ENCODE measurements around the gene ZNF142.

The ZNF142 gene

DNA sequence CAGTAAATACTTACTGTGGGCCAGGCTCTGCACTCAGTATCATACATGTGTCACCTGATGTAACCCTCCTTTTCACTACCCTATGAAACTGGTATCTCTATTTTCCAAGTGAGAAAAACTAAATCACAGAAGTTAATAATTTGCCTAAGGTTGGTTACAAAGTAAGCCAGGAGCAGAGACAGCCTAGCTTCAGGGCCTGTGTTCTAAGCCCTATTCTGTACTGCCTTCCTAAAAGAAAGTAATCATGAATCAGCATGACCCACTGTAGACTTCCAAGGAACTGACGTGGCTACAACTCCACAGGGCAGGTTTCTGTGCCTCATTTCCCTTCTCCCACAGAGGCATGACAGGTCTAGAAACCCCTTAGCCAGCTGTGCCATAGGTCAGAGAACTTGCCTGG, 14.3 kb downstream of the ZNF142 start:
- no peak for DNase-seq

DNA sequence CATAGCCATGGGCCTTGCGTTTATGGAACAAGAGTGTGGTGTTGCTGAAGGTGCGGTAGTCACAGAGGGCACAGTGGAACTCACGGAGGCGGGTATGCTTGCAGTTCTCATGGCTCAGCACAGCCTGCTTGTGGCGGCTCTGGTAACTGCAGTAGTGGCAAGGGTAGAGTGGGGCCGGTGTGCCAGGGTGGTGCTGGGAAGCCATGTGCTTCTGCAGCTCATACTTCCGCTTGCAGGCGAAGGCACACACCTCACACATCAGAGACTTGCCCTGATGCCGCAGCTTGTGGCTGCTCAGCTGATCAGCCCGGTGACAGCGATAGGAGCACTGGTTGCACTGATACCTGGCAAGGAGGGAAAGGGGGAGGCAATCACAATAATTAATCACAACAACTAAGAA, 14.7 kb downstream of the ZNF142 start:
- DNase-seq = no peak

DNA sequence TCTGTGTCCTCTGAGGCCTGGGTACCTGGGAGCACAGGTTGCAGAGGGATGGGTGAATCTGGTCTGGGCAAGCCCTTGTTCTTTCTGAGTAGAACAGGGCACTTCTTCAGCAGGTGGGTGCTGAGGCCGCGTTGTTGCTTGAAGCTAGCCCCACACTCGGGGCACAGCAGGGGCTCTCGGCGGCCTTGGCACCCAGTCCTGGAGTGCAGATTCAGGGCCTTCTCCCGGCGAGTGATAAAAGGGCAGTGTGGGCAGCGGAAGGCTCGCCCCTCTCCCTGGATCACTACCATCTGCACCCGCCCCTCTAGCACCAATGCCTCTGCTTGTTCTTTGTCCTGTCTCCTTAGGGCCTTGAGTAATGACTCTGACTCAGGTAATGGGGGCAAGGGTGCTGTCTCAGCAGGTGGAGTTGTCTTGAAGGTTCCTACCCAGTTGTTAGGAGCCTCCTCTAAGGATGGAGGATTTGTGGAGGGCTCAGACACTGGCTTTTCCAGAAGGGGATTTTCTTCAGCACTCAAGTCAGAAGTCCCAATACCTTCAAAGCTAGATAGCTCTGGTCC, 15.6 kb downstream of the ZNF142 start:
- no peak for DNase-seq

DNA sequence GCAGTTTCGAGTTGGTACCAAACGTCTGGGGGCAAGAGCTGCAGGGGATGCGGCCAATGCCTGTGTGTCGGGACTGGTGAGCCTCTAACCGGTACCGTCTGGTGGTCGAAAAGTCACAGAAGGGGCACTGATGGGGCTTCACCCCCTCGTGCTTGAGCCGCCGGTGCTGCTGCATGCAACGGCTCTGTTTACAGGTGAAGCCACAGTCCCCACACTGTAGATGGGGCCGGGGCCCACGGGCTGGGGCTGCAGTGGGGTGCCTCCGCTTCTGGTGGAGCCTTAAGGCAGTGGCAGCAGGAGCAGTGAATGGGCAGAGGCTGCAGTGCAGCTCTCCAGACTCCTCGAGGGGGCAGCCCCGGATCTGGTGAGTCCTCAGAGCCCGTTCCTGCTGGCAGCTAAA, 16.6 kb downstream of the ZNF142 start:
- DNase-seq = no peak

DNA sequence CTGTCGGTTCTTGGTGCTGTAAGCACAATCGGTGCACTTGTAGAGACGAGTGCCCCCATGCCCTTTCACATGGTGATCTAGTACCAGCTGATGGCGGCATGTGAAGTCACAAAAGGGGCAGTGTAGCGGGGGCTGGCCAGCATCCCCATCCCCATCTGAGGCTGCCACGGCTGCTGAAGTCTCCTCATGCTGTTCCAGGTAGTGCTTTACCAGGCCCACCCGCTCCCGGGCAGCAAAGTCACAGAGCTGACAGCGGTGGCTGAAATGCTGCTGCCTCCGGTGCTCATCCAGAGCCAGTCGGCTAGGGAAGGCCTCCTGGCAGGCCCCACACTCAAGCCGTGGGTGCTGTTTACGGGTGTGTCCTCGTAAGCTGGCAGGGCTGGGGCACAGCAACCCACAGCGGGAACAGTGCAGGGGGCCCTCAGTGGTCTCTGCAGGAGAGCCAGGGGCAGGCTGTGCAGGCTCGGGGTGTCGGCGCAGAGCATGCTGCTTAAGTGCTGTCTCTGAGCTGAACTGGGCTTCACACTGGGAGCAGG, 17.2 kb downstream of the ZNF142 start:
- no peak for DNase-seq

DNA sequence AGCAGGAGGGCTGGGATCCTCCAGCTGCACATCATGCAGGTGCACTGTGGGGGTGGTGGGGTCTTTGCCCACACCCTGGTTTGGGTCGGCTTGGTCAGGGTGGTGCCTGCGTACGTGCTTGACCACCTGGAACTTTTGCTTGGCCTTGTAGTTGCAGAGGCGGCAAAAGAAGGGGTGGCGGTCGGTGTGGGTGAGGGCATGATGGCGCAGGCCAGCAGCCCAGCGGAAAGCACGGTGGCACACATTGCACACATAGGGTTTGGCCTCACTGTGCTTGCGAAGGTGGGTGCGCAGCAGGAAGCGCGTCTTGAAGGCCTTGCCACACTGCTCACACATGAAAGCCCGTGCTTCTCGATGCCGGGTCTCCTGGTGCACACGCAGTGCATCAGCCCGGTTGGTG, 21.1 kb downstream of the ZNF142 start:
- no peak for DNase-seq

DNA sequence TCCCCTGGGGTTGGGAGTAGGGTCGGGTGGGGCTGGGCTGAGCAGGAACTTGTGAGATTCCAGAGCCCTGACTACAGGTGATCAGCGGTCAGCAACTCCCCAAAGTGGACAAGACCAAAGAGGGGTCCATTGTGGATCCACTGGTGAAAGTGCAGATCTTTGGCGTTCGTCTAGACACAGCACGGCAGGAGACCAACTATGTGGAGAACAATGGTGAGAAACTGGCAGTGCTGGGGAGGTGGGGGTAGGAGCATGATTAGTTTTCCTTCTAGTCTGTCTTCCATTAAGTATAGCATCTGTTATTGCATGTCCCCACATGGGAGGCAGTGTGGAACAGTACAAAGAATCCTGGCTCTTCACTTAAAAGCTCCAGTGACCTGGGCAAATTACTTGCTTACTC, 23.7 kb downstream of the ZNF142 start:
- DNase-seq = no peak

DNA sequence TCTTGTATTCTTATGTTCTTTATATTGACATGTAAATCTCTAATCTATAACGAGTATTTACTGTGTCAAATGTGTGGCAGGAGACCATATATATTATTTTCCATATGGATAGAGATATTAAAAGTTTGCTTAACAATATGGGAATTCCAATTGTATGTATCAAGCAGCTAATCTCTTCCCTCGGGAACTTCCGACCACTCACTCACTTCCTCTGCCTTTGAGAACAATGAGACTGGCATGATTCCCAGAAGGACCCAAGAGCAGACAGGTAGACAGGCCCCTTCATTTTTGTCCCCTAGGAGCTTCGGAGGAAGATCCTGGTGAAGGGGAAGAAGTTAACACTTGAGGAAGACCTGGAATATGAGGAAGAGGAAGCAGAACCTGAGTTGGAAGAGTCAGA, 27.6 kb downstream of the ZNF142 start:
- no peak for DNase-seq

DNA sequence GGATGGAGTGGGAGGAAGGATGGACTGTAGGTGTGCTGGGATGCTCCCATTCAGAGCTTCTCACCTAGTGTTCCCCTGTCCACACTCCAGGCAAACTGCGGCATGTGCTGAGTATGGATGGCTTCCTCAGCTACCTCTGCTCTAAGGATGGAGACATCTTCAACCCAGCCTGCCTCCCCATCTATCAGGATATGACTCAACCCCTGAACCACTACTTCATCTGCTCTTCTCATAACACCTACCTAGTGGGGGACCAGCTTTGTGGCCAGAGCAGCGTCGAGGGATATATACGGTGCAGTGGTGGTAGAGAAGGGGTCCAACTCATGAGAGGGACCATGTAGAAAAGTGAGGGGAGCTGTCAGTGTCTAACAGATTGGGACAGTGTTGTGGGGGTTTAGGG, 31.5 kb downstream of the ZNF142 start:
- DNase-seq = no peak

DNA sequence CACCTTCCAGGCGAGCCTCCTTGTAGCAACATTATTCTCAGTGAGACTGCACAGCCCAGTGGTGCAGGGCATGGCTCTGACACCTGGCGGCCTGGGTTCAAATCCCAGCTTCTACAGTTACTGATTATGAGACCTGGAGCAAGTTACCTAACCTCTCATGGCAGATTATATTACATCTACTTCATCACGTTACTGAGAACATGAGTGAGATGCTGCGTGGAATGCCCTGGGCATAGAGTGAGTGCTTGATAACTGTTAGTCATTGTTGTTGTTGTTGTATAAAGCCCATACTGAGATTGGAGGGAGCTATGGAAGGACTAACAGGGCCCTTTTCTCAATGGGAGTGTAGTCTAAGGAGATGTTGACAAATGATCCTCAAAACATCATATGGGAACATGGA, 33.1 kb downstream of the ZNF142 start:
- no peak for DNase-seq

DNA sequence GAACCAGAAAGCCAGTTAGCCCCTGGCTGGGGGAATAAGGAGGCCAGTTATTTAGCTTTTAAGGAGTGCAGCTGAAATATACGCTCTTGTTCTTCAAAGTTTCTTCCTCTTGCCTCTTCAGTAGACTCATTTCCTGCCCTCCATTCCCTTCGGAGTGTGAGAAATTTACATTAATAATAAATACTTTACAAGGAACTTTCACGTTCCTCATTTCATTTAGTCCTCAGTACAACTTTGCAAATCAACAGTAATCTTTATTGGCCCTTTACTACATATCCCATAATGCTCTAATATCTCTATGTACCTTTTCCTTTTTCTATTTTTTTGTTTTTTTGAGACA, 36.1 kb downstream of the ZNF142 start:
- DNase-seq = no peak

DNA sequence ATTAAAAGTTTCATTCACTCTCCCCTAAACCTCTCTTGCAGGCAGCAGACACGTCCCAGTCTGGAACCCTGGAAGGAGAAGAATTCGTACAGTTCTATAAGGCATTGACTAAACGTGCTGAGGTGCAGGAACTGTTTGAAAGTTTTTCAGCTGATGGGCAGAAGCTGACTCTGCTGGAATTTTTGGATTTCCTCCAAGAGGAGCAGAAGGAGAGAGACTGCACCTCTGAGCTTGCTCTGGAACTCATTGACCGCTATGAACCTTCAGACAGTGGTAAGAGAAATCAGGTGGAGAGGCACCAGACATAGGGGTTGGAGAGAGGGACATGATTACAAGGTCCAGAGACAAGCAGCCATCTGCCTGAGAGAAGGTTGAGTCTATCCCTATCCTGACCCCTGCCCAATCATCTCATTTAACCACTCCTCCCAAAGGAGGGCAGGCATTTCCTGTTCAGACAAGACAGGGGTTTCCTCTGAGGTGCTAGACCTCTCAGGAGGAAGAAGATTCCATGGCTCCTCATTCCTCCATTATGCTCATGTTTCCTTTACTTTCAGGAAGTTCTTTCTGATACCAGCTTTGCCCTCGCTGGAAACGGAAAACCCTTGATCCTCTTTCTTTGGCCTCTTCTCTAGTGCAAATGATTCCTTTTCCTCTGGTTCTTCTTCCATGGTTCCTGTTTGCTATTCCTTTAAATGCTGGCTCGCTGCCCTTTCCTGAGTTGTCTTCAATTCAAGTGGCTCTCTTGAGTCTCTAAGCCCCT, 36.6 kb downstream of the ZNF142 start:
- no peak for DNase-seq

DNA sequence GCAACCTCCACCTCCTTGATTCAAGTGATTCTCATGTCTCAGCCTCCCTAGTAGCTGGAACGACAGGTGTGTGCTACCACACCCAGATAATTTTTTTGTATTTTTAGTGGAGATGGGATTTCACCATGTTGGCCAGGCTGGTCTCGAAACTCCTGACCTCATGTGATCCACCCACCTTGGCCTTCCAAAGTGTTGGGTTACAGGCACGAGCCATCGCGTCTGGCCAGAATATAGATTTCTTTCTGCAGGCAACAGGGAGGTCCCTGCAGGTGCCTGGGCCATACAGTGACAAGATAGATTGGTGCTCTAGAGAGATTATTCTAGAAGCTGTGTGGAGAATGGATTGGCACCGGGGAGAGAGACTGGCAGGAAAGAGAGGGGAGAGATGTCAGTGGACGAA, 38.4 kb downstream of the ZNF142 start:
- DNase-seq = no peak

DNA sequence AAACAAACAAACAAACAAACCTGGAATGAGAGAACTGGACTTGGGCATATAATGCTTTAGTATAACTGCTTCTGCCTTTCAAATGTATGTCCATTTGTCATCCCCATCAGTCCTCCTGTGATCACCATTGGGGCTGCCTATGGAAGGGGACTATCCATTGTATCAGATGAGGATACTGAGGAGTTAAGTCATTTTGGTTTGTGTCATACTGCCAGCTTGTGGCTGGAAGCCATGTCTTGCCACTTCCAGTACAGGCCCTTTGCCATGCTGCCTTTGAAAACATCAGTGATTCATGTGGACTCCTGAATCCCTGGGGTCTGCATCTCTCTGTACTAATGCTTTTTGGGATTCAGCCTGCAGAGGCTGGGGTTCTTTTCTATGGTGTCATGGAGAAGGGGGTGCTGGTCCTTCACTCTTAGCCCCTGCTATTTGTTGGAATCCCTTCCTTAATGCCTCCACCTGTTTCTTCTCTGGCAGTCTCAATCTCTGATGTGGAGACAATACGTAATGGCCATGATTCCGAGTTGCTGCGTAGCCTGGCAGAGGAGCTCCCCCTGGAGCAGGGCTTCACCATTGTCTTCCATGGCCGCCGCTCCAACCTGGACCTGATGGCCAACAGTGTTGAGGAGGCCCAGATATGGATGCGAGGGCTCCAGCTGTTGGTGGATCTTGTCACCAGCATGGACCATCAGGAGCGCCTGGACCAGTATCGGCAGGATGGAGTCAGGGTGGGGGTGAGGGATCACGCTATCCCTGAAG, 41.1 kb downstream of the ZNF142 start:
- peak; percentile 15 for DNase-seq

DNA sequence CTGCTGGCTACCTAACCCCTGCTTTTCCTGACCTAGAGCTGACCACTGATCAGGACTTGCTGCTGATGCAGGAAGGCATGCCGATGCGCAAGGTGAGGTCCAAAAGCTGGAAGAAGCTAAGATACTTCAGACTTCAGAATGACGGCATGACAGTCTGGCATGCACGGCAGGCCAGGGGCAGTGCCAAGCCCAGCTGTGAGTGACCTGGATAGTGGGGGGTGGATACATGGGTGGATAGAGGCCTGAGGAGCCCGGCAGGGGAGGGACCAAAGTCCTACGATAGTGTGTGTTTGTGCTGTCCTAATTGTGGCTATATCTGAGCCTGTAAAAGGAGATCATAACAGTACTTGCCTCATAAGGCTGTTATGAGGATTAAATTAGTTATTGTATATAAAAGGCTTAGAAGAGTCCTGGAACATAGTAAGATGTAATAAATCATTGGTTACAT, 43.5 kb downstream of the ZNF142 start:
- no peak for DNase-seq

DNA sequence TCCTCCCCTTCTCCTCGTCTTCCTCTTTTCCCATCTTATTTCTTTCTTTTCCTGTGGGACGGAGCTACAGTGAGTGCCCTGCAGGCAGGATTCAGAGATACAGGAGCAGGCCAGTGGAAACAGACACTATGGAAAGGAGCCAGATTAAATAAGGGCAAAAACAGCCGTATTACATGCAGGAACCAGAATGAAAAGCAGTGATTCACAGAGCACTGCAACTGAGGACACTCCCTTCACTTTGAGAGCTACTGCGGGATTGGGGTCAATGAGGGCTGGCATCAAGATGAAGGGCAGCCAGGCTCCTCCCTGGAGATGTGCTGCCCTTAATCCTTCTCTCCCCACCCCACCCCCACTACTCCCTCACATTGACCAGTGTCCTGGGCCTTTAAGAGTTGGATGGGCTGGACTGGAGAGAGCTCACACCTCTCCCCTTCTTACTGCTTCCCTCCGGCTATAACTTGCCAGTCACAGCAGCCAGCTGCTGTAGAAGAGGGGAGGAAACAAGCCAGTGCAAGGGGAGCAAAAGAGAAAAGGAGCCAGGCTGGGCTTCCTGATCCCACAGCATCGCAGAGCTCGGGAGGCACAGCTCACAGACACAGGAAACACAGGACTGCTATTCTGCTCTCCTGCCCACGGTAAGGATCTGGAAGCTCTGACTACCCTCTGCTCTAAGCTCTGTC, 51.8 kb downstream of the ZNF142 start, which contains the start of gene PLCD4:
Gene PLCD4 (plus strand): TSS at position 464 of the 680 bp plus-strand sequence. CDS start 7,841 bp downstream, outside the sequence.
- DNase-seq = peak; percentile 5

DNA sequence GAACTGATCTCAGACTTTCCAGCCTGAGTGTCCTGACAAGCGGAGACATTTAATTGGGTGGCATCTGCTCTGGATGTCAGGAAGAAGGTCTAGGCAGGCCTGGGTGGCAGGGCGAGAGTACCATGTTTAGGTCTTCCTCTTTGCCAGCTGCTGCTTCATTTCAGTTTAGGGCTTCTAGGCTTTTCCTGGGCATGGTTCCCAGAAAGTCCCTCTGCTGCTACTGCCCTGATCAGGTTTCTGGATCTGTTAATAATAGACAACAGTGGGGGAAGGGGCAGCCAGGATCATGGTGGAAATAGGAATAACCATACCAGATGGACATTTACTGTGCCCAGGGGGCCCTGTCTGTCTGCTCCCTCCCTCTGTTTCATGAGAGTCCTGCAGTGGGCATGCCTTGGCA, 54.0 kb downstream of the ZNF142 start:
- peak; percentile 48 for DNase-seq

Measured in COR-L47 (cell line).